VCaP (cell line): ENCODE measurements around the gene RAB31.

ENCODE experiments used
- H3K27ac ChIP-seq: fragments of 450-650 bp; 2 replicates; pipeline ENCODE4 v1.5.1; 2017
- CTCF ChIP-seq: fragments of 450-650 bp; conservative IDR thresholded peaks from 2 replicates; pipeline ENCODE4 v1.5.1; 2017; ENCODE audit warnings: mild to moderate bottlenecking, moderate library complexity

Gene RAB31

GRCh38 chr18:9684881-9685614 lies 23.1 kb upstream of the RAB31 start:
- TF ChIP-seq CTCF = no peak
- no peak overlapping the region for H3K27ac ChIP-seq

- TF ChIP-seq CTCF = no peak
- no peak overlapping the region for H3K27ac ChIP-seq
Measured at GRCh38 chr18:9685615-9685890, 22.5 kb upstream of the RAB31 start.

- H3K27ac ChIP-seq = no peak overlapping the region
- no peak for TF ChIP-seq CTCF
Measured at GRCh38 chr18:9688036-9688741, 19.9 kb upstream of the RAB31 start.

GRCh38 chr18:9689253-9689652 lies 18.8 kb upstream of the RAB31 start:
- no peak for TF ChIP-seq CTCF
- no peak overlapping the region for H3K27ac ChIP-seq

GRCh38 chr18:9690418-9691188 lies 17.5 kb upstream of the RAB31 start:
- H3K27ac ChIP-seq = no peak overlapping the region
- TF ChIP-seq CTCF = no peak

- TF ChIP-seq CTCF = no peak
- H3K27ac ChIP-seq = no peak overlapping the region
Measured at GRCh38 chr18:9691235-9691634, 16.9 kb upstream of the RAB31 start.

GRCh38 chr18:9694174-9694573 lies 13.9 kb upstream of the RAB31 start:
- no peak for TF ChIP-seq CTCF
- H3K27ac ChIP-seq = no peak overlapping the region
